Trophoblast cell (in vitro differentiated cells and primary cell): ENCODE data around the gene PCGF1.

ENCODE experiments used
- DNase-seq, 2 donors: peaks; one replicate each; pipeline ENCODE4 v3.0.0-alpha.2; 2016
- H2AFZ ChIP-seq: 2 replicates; pipeline ENCODE4 v1.6.1; 2013; ENCODE audit warnings: low read length, moderate library complexity, mild to moderate bottlenecking; ENCODE audit not compliant: insufficient read depth, poor library complexity
- H2AK5ac ChIP-seq: 2 replicates; pipeline ENCODE4 v1.6.1; 2013; ENCODE audit warnings: mild to moderate bottlenecking, low read length
- H2BK120ac ChIP-seq: 2 replicates; pipeline ENCODE4 v1.6.1; 2013; ENCODE audit warnings: low read length, mild to moderate bottlenecking, moderate library complexity; ENCODE audit not compliant: insufficient read depth, poor library complexity
- H2BK12ac ChIP-seq: 2 replicates; pipeline ENCODE4 v1.6.1; 2013; ENCODE audit warnings: mild to moderate bottlenecking, low read length, moderate library complexity
- H2BK5ac ChIP-seq: 2 replicates; pipeline ENCODE4 v1.6.1; 2013; ENCODE audit warnings: low read length, low read depth, moderate library complexity, mild to moderate bottlenecking; ENCODE audit not compliant: poor library complexity
- H3K14ac ChIP-seq: 2 replicates; pipeline ENCODE4 v1.6.1; 2013; ENCODE audit warnings: mild to moderate bottlenecking, low read length
- H3K18ac ChIP-seq: 2 replicates; pipeline ENCODE4 v1.6.1; 2013; ENCODE audit warnings: mild to moderate bottlenecking, low read length
- H3K23ac ChIP-seq: 2 replicates; pipeline ENCODE4 v1.6.1; 2013; ENCODE audit warnings: low read length
- H3K27ac ChIP-seq: 2 replicates; pipeline ENCODE4 v1.5.1; 2013; ENCODE audit warnings: low read depth, mild to moderate bottlenecking, inconsistent platforms, low read length, moderate library complexity
- H3K27me3 ChIP-seq: 2 replicates; pipeline ENCODE4 v1.6.1; 2013; ENCODE audit warnings: inconsistent platforms, mild to moderate bottlenecking, low read length, moderate library complexity; ENCODE audit not compliant: insufficient read depth
- H3K36me3 ChIP-seq, 2 experiments: 1 replicate in 1 of 2; 2 replicates in 1 of 2; pipeline ENCODE4 v1.6.1; 2013; ENCODE audit warnings: low read length in 2 of 2, mild to moderate bottlenecking in 2 of 2, moderate library complexity in 1 of 2; ENCODE audit not compliant: insufficient read depth in 2 of 2, control insufficient read depth in 1 of 2
- H3K4ac ChIP-seq: 2 replicates; pipeline ENCODE4 v1.6.1; 2013; ENCODE audit warnings: low read depth, mild to moderate bottlenecking, low read length, moderate library complexity
- H3K4me1 ChIP-seq, 2 experiments: 1 replicate in 1 of 2; 2 replicates in 1 of 2; pipeline ENCODE4 v1.6.1; 2013; ENCODE audit warnings: low read length in 2 of 2, mild to moderate bottlenecking in 2 of 2, moderate library complexity in 1 of 2; ENCODE audit not compliant: insufficient read depth in 2 of 2, control insufficient read depth in 1 of 2
- H3K4me2 ChIP-seq: 2 replicates; pipeline ENCODE4 v1.6.1; 2013; ENCODE audit warnings: inconsistent platforms, mild to moderate bottlenecking, low read length, moderate library complexity
- H3K4me3 ChIP-seq: 2 replicates; pipeline ENCODE4 v1.5.1; 2013; ENCODE audit warnings: mild to moderate bottlenecking, low read depth, low read length, inconsistent platforms
- H3K79me1 ChIP-seq: one replicate; pipeline ENCODE4 v1.6.1; 2013; ENCODE audit warnings: low read length
- H3K79me2 ChIP-seq: 2 replicates; pipeline ENCODE4 v1.6.1; 2013; ENCODE audit warnings: low read length, mild to moderate bottlenecking; ENCODE audit not compliant: control insufficient read depth, insufficient read depth, poor library complexity
- H3K9ac ChIP-seq: 2 replicates; pipeline ENCODE4 v1.6.1; 2013; ENCODE audit warnings: mild to moderate bottlenecking, low read length
- H3K9me3 ChIP-seq: 2 replicates; pipeline ENCODE4 v1.6.1; 2013; ENCODE audit warnings: low read depth, mild to moderate bottlenecking, control low read depth, inconsistent platforms, low read length; ENCODE audit not compliant: insufficient read depth
- H4K12ac ChIP-seq: 2 replicates; pipeline ENCODE4 v1.6.1; 2013; ENCODE audit warnings: low read depth, mild to moderate bottlenecking, low read length, moderate library complexity
- H4K8ac ChIP-seq: 2 replicates; pipeline ENCODE4 v1.6.1; 2013; ENCODE audit warnings: low read depth, mild to moderate bottlenecking, low read length, moderate library complexity
- H4K91ac ChIP-seq: one replicate; pipeline ENCODE4 v1.6.1; 2013; ENCODE audit warnings: low read depth, mild to moderate bottlenecking, low read length, moderate library complexity
- WGBS: extraction: QIAGEN DNeasy Blood & Tissue Kit; methylation state at CpG from one replicate; pipeline ENCODE4 v1.1.7; 2013; ENCODE audit warnings: missing lambda C conversion rate; ENCODE audit not compliant: insufficient read length, insufficient coverage; ENCODE audit errors: extremely low coverage; 5-methylcytosine and 5-hydroxymethylcytosine counted together

PCGF1 gene

GRCh38 chr2:74505448-74506246 is 1.8 kb downstream of the PCGF1 start:
- WGBS: no CpG with 5 or more reads among the region's 14 CpGs
- Histone ChIP-seq H3K4ac (no peak overlapping the region), H4K8ac (no peak overlapping the region), H3K14ac (no peak overlapping the region), H2BK120ac (no peak overlapping the region), H2BK12ac (no peak overlapping the region), H3K36me3 (peaks cover 8 to 11% of the 10 kb centered on the region in 2 experiments), H2AK5ac (no peak overlapping the region), H4K91ac (no peak overlapping the region), H2AFZ (no peak overlapping the region), H3K9ac (no peak overlapping the region), H3K27ac (no peak overlapping the region), H3K4me2 (no peak overlapping the region), H3K4me1 (peaks cover 19 to 24% of the 10 kb centered on the region in 2 experiments), H3K18ac (no peak overlapping the region), H4K12ac (no peak overlapping the region), H3K4me3 (no peak overlapping the region), H3K79me1 (peaks cover 28% of the 10 kb centered on the region), H3K23ac (no peak overlapping the region), H2BK5ac (no peak overlapping the region), H3K27me3 (peaks cover 39% of the 10 kb centered on the region), H3K9me3 (peaks cover 2% of the 10 kb centered on the region), H3K79me2 (peaks cover 16% of the 10 kb centered on the region)
- DNase-seq: no peak

- Histone ChIP-seq H3K36me3 (peaks cover 8 to 11% of the 10 kb centered on the region in 2 experiments), H2BK5ac (no peak overlapping the region), H2AFZ (no peak overlapping the region), H3K79me2 (peaks cover 16% of the 10 kb centered on the region), H3K4me3 (no peak overlapping the region), H3K27ac (no peak overlapping the region), H3K18ac (no peak overlapping the region), H2BK120ac (no peak overlapping the region), H3K79me1 (peaks cover 28% of the 10 kb centered on the region), H2BK12ac (no peak overlapping the region), H3K4ac (no peak overlapping the region), H3K23ac (no peak overlapping the region), H3K27me3 (peaks cover 43% of the 10 kb centered on the region), H2AK5ac (no peak overlapping the region), H3K4me2 (no peak overlapping the region), H3K9me3 (peaks cover 2% of the 10 kb centered on the region), H3K9ac (no peak overlapping the region), H4K8ac (no peak overlapping the region), H4K12ac (no peak overlapping the region), H4K91ac (no peak overlapping the region), H3K14ac (no peak overlapping the region), H3K4me1 (peaks cover 19 to 24% of the 10 kb centered on the region in 2 experiments)
- DNase-seq: no peak
- WGBS: no CpG with 5 or more reads among the region's 3 CpGs
These were observed 2.9 kb downstream of the PCGF1 start for GRCh38 chr2:74504591-74504990.

- no peak overlapping the region for H3K23ac ChIP-seq
- peaks cover 2% of the 10 kb centered on the region for H3K9me3 ChIP-seq
- H2AK5ac ChIP-seq: peak overlapping the region; percentile 42
- H2BK5ac ChIP-seq: no peak overlapping the region
- peak overlapping the region; percentile 71 for H3K4ac ChIP-seq
- H3K27me3 ChIP-seq: peaks cover 51% of the 10 kb centered on the region
- H3K4me2 ChIP-seq: peak overlapping the region; percentile 87
- H4K8ac ChIP-seq: peak overlapping the region; percentile 94
- peak overlapping the region; percentile 4 for H3K4me3 ChIP-seq
- peak overlapping the region; percentile 81 for H4K91ac ChIP-seq
- H3K14ac ChIP-seq: peak overlapping the region; percentile 86
- DNase-seq: no peak
- H4K12ac ChIP-seq: peak overlapping the region; percentile 86
- peak overlapping the region; percentile 70 for H2BK120ac ChIP-seq
- H3K36me3 ChIP-seq: peaks cover 8 to 11% of the 10 kb centered on the region in 2 experiments
- H3K79me2 ChIP-seq: peaks cover 16% of the 10 kb centered on the region
- peaks cover 23 to 28% of the 10 kb centered on the region in 2 experiments for H3K4me1 ChIP-seq
- no peak overlapping the region for H2BK12ac ChIP-seq
- WGBS: no CpG with 5 or more reads among the region's 45 CpGs
- H3K9ac ChIP-seq: no peak overlapping the region
- peak overlapping the region; percentile 30 for H2AFZ ChIP-seq
- H3K18ac ChIP-seq: peak overlapping the region; percentile 28
- no peak overlapping the region for H3K27ac ChIP-seq
- peaks cover 28% of the 10 kb centered on the region for H3K79me1 ChIP-seq
These were observed 3.7 kb downstream of the PCGF1 start for GRCh38 chr2:74503506-74504475.

- WGBS: no CpG with 5 or more reads among the region's 67 CpGs
- H3K27me3 ChIP-seq: peaks cover 60% of the 10 kb centered on the region
- H2BK120ac ChIP-seq: peak overlapping the region; percentile 70
- peaks cover 32 to 35% of the 10 kb centered on the region in 2 experiments for H3K4me1 ChIP-seq
- H3K4me3 ChIP-seq: peak overlapping the region; percentile 68
- H3K4me2 ChIP-seq: peak overlapping the region; percentile 87
- H3K18ac ChIP-seq: peak overlapping the region; percentile 58
- peak overlapping the region; percentile 86 for H3K14ac ChIP-seq
- H3K9me3 ChIP-seq: peaks cover 4% of the 10 kb centered on the region
- peak overlapping the region; percentile 10 for H2BK12ac ChIP-seq
- H2BK5ac ChIP-seq: peak overlapping the region; percentile 4
- H3K27ac ChIP-seq: no peak overlapping the region
- no peak overlapping the region for H3K23ac ChIP-seq
- peaks cover 8 to 11% of the 10 kb centered on the region in 2 experiments for H3K36me3 ChIP-seq
- H4K12ac ChIP-seq: peak overlapping the region; percentile 92
- H3K9ac ChIP-seq: no peak overlapping the region
- H3K79me1 ChIP-seq: peaks cover 29% of the 10 kb centered on the region
- H2AFZ ChIP-seq: peak overlapping the region; percentile 61
- H3K79me2 ChIP-seq: peaks cover 14% of the 10 kb centered on the region
- peak overlapping the region; percentile 94 for H4K8ac ChIP-seq
- peak; percentile 89 for DNase-seq
- peak overlapping the region; percentile 15 for H2AK5ac ChIP-seq
- peak overlapping the region; percentile 71 for H3K4ac ChIP-seq
- peak overlapping the region; percentile 81 for H4K91ac ChIP-seq
These were observed 4.6 kb downstream of the PCGF1 start for GRCh38 chr2:74502720-74503505.
